GM18502 (cell line): ENCODE data around the gene MAGI1.
A peak's percentile ranks its signal among the peaks of the same experiment; 100 is the strongest.

Source experiments
- ATAC-seq: cut with Tn5 transposase; IDR thresholded peaks from one replicate; pipeline ENCODE4 v1.9.1; 2021; ENCODE audit warnings: mild to moderate bottlenecking; ENCODE audit not compliant: unreplicated experiment, poor library complexity

Gene MAGI1

DNA sequence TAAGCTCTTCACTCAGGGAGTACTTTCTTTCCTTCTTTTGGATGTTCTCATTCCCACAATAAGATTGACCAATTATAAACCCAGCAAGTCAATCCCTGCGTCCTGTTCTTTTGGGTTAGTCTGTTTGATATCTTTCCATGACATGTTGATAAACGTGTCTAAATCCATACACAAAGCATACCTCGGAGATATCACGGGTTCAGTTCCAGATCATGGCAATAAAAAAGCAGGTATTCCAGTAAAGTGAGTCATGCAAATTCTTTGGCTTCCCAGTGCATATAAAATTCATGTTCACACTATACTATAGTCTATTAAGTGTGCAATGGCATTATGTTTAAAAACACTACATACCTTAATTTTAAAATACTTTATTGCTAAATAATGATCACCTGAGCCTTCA lies 667.7 kb downstream of the MAGI1 start:
- ATAC-seq: no peak

DNA sequence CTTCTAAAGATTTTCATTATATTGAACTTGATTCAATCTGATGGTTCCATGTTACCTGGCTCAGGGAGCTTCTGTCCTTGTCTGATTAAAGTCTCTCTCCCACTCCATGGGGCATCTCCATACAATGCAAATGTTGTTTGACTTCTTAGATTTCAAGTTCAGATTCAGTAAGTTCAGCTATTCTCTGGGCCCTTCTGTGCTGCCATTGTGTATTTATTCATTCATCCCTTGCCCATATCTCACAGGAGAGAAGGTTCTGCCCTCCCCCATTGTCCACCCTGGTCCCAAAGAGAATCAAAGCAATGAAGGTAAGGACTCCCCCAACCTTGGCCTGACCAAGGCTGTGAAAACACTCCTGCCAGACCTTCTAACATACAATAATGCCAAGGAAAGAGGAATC lies 669.9 kb downstream of the MAGI1 start:
- ATAC-seq: no peak

GRCh38 chr3:65362688-65363087 lies 676.0 kb downstream of the MAGI1 start:
- ATAC-seq: no peak

GRCh38 chr3:65361448-65361847 lies 677.3 kb downstream of the MAGI1 start:
- ATAC-seq: no peak

- ATAC-seq: no peak
Measured at GRCh38 chr3:65356331-65357248, 682.1 kb downstream of the MAGI1 start.

GRCh38 chr3:65354880-65355279 lies 683.8 kb downstream of the MAGI1 start:
- ATAC-seq: no peak

DNA sequence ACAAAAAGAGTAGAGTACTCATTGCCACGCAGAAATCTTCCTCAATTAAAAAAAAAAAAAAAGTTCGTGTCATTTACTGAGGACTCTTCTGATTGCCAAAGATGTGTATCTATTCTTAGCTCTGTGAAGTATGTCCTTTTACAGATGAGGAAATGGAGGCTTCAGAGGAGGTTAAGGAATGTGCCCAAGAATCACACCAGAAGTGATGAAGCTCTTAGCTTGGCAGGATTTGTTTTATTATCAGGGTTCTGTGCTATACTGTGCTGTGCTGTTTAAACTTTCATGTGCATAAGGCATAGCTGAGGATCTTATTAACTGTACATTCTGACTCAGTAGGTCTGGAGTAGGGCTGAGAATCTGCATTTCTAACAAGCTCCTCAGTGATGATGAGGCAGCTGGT lies 685.8 kb downstream of the MAGI1 start:
- no peak for ATAC-seq

DNA sequence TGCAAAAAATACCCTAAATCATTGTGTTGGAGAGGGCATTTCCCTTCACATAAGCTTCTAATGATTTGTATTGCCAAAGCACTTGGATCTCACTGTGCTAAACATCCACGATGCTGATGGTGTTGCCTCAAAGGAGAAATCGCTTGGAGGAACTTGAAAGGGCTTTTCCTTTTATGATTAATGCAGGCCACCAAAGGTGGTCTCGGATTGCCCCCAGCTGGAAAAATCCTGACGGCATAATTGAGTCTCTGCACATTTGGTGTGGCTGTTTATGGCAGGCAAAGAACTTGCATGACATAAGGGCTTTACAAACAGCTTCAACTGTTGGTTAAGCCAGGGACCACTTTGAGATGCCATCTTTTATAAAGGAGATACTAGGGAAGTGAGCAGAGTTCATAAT lies 687.0 kb downstream of the MAGI1 start:
- ATAC-seq: no peak

DNA sequence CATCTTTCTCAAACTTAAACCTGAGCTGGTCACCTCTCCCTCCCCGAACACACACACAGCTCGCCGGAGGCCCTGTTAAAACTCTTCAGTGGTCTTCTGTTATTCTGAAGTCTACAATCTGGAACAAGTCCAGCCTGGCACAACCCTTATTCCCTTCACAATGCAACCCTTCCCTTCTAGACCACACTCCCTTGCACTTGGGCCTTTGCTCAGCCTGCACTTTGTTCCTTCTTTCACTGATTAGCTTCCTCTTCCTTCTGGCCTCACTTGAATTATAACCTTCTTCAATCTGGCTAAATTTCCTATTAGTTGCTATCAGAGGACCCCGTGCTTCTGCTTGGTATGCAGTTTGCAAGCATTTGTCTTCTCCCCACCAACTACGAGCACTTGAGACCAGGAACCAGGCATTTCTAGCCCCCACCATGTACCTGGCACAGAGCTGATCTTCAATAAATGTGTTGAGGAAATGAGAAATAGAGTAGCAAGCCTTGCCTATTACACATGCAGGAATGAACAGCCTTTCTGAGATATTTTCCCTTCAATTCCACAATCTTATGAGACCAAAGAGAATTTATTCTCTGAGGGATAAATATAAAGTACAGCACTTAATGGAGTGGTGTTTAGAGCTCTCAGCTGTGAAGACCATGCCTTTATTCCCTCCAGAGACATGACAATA lies 687.8 kb downstream of the MAGI1 start:
- ATAC-seq: no peak

- ATAC-seq: no peak
Measured at GRCh38 chr3:65348398-65348995, 690.2 kb downstream of the MAGI1 start.

DNA sequence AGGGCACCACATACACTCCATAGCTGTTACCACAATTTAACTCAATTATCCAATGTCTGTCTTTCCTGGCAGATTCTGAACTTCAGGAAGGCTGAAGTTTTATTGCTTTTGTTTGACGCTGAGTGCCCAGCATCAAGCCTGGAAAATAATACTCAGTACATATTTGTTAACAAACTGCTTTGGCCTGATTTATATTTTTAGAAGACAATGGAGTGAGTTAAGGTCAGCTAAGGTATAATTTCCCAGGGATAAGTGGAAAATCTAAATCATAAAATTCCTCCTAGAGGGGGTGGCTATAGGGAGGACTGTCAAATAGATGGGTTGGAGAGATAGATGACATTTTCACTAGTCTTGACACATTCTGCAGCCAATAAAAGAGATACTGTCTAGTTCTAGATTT lies 691.6 kb downstream of the MAGI1 start:
- ATAC-seq: no peak

DNA sequence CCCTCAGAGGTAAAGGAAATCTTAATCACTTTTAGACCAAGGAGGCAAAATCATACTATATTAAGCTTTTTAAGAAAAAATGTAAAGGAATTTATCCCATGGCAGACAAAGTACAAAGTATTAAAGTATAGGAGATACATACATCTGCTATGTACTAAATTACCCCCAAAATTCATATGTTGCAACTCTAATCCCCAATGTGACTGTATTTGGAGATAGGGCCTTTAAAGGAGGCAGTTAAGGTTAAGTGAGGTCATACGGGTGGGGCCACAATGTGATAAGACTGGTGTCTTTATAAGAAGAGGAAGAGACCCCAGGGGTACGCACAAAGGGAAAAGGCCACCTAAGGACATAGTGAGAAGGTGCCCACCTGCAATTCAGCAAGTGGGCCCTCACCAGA lies 693.9 kb downstream of the MAGI1 start:
- ATAC-seq: no peak

DNA sequence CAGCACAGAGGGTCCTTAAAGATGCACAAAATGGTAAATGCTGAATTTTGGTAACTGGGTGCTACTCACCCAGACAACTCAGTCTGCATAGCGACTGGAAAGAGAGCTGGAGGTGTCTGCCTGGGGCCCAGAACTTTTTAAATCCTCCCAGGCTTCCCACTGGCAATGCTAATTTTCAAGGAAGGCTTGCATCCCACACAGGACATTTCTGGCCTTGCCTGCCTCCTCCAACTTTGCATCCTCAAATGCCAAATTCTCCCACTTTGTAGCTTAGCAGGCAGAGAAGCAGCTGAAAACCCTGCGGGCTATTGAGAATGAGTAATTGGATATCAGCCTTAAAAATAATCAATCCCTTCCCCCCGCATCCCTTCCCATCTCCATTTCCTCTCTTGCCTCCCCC lies 694.3 kb downstream of the MAGI1 start:
- ATAC-seq: no peak

DNA sequence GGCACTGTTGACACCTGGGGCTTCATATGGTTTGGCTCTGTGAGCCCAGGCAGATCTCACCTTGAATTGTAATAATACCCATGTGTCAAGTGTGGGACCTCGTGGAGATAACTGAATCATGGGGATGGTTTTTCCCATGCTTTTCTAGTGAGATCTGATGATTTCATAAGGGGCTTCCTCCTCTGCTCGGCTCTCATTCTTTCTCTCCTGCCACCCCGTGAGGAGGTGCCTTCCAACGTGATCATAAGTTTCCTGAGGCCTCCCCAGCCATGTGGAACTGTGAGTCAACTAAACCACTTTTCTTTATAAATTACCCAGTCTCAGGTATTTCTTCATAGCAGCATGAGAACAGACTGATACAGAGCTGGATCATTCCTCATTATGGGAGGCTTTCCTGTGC lies 695.0 kb downstream of the MAGI1 start:
- ATAC-seq: no peak

- no peak for ATAC-seq
Measured at GRCh38 chr3:65343026-65343425, 695.7 kb downstream of the MAGI1 start.

GRCh38 chr3:65342084-65342683 lies 696.5 kb downstream of the MAGI1 start:
- ATAC-seq: peak; percentile 79

GRCh38 chr3:65339192-65339740 lies 699.5 kb downstream of the MAGI1 start:
- ATAC-seq: no peak

DNA sequence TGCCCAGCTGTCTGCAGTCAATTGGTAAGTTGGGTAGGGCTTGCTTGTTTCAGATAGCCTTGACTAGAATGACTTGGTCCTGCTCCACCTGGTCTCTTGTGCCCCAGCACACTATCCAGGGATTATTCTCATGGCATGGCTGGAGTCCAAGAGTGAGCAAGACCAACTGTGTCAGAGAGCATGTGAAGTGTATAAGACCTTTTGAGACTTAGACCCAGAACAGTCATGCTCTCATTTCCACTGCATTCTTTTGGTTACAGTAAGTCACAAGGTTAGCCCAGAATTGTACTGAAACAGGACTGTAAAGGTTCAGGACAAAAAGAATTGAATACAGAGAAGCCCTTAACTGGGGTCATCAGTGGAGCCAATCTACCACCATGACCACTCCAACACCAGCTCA lies 700.1 kb downstream of the MAGI1 start:
- no peak for ATAC-seq

DNA sequence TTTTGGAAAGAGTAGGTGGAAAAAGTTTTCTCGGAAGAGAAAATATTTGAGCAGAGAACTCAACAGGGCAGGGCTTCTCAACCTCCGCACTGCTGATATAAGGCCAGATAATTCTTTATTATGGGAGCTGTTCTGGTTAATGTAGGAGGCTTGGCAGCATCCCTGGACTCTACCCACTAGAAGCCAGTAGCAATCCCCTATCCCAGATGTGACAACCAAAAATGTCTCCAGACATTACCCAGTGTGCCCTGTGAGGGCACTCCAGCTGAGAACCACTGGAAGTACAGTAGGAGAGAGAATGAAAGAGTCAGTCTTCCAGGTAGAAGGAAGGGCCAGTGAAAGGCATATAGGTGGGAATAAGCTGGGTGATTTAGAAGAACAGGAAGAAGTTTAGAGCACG lies 703.1 kb downstream of the MAGI1 start:
- no peak for ATAC-seq

DNA sequence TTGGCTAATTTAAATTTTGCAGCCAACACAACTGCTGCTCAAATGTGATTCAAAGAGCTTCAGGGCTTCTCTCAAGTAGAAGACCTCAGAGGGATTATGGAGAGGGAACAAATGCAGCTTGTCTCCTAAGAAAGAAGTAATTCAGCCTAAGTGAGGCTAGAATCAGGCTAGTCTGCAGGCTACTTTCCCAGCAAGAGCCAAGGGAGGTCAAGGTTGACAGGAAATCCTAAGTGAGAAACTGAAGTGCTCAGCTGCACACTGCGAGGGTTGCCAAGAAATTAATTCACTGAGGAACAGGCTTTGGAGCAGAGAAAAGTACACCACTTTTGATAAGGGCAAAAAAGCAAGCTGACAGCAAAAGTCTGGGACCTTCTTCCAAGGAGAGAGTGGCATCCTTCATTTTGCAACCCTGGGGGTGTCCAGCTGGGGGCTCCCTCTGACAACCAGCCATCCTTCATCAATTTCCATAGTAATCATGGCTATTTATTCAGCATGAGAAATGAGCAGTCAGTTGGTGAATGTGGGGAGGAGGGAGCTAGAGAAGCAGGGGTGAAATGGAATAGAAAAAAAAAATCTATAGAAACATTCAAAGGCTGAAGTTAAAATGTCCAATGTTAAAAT lies 704.6 kb downstream of the MAGI1 start:
- ATAC-seq: no peak
